CD4-positive, alpha-beta T cell (primary cell): Measurements from ENCODE around the gene MAP4K2. TPM values are rescaled to one million over a fixed set of nuclear protein-coding genes. Genes with fewer than 3 reads are reported as not detected.
A peak's percentile ranks its signal among the peaks of the same experiment; 100 is the strongest.

Experiments used
- ATAC-seq: fragments of 200-7000 bp; cut with Tn5 transposase; one replicate; pipeline ENCODE4 v1.10.0; 2022; ENCODE audit warnings: mild to moderate bottlenecking; ENCODE audit not compliant: poor library complexity
- CTCF ChIA-PET: fragments of 350-600 bp; sonication (Branson Sonifier 250); formaldehyde crosslinking; loops from one replicate; lab custom pipeline; 2021; ENCODE audit warnings: antibody characterized with exemption, inconsistent platforms; lab: Charles Lee
- POLR2A ChIA-PET: fragments of 350-600 bp; sonication (Branson Sonifier 250); formaldehyde crosslinking; loops from one replicate; lab custom pipeline; 2021; ENCODE audit warnings: antibody characterized with exemption, inconsistent platforms; lab: Charles Lee
- DNase-seq, 14 experiments: peaks; one replicate each; pipeline ENCODE4 v3.0.0-alpha.2; 2013 to 2020; ENCODE audit warnings: mixed read lengths in 2 of 14
- H3K27ac ChIP-seq, 2 donors: one replicate each; pipeline versions ENCODE4 v1.5.1 to v1.7.0; 2013; ENCODE audit warnings: low read length in 2 of 2, low read depth in 1 of 2, mild to moderate bottlenecking in 1 of 2
- H3K27me3 ChIP-seq, 2 experiments: 1 replicate in 1 of 2; 2 replicates in 1 of 2; pipeline versions ENCODE4 v1.6.1 to v1.7.0; 2013; ENCODE audit warnings: low read length in 2 of 2, control low read depth in 1 of 2, mild to moderate bottlenecking in 1 of 2, moderate library complexity in 1 of 2; ENCODE audit not compliant: insufficient read depth in 2 of 2, control insufficient read depth in 1 of 2
- H3K36me3 ChIP-seq: one replicate; pipeline ENCODE4 v1.6.1; 2013; ENCODE audit warnings: low read length, control low read depth; ENCODE audit not compliant: insufficient read depth
- H3K4me1 ChIP-seq: one replicate; pipeline ENCODE4 v1.6.1; 2013; ENCODE audit warnings: low read length, control low read depth; ENCODE audit not compliant: insufficient read depth
- H3K4me3 ChIP-seq: one replicate; pipeline ENCODE4 v1.5.1; 2013; ENCODE audit warnings: mild to moderate bottlenecking, low read length, moderate library complexity
- H3K9me3 ChIP-seq, 2 experiments: 1 replicate in 1 of 2; 2 replicates in 1 of 2; pipeline versions ENCODE4 v1.6.1 to v1.7.0; 2013; ENCODE audit warnings: low read length in 2 of 2, mild to moderate bottlenecking in 2 of 2, control low read depth in 1 of 2, moderate library complexity in 1 of 2; ENCODE audit not compliant: control insufficient read depth in 1 of 2, insufficient read depth in 1 of 2
- H3K27ac Mint-ChIP-seq: one replicate; pipeline ENCODE4 v1.8.0; 2020; ENCODE audit warnings: mixed read lengths
- H3K27me3 Mint-ChIP-seq: one replicate; pipeline ENCODE4 v1.8.0; 2021; ENCODE audit warnings: mixed read lengths
- H3K36me3 Mint-ChIP-seq: one replicate; pipeline ENCODE4 v1.8.0; 2021; ENCODE audit warnings: low read depth, mixed read lengths
- H3K4me1 Mint-ChIP-seq: one replicate; pipeline ENCODE4 v1.8.0; 2021; ENCODE audit warnings: low read depth, mixed read lengths
- H3K4me3 Mint-ChIP-seq: one replicate; pipeline ENCODE4 v1.8.0; 2020; ENCODE audit warnings: mild to moderate bottlenecking, mixed read lengths
- H3K9me3 Mint-ChIP-seq: one replicate; pipeline ENCODE4 v1.8.0; 2020; ENCODE audit warnings: mixed read lengths
- intact Hi-C, 2 experiments: fragments of 100-400 bp; cut with DNase I in 1 of 2; cut with micrococcal nuclease in 1 of 2; formaldehyde crosslinking; loops; one replicate each; pipeline versions ENCODE4 v1.15.1 to v1.9.0; 2023 to 2025; cut with DNase I, micrococcal nuclease
- total RNA-seq, 174 experiments: library from RNA in 2 of 174; stranded (reverse) in 2 of 174; gene quantifications; one replicate each; pipeline ENCODE4 v1.2.3 and lab custom pipeline; 2021 to 2026
- TF ChIP-seq, protein P1 (sequence below): fragments of 200-600 bp; IDR thresholded peaks from one replicate; pipeline ENCODE4 v1.8.0; 2022; ENCODE audit warnings: antibody characterized with exemption, mild to moderate bottlenecking

Gene MAP4K2
- total RNA-seq, 2 experiments from 2014 or later, result 71.9 to 74.1 TPM

DNA sequence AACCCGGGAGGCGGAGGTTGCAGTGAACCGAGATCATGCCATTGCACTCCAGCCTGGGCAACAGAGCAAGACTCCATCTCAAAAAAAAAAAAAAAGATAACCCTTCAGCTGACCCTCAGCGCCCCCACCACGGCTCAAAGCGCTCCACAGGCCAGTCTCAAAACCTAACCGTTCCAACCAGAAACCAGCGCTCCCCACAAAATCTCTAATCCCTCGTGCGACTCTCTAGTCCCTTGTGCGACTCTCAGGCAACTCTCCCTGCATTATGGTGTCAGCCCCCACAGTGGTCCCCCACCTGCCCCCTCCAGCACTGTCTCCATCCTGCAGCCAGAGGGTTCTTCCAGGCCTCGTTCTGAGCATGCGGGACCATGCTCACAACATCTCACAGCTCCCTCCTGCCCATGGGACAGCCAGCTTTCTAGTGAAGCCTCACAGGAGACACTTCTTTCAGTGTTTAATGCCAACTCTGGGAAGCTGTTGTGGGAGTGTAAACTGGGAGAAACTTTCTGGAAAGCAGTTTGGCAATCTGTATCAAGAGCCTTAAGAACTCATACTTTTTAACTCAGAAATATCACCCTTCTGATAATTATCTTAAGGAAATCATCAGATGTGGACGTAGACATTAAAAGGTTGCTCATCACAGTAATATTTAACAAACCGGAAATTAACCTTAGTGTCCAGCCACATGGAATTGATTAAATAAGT, 54.9 kb downstream of the MAP4K2 start:
- ChIA-PET CTCF (interaction anchor here (0.8 to 1.2 kb wide), 3 partner anchors 15 to 54 kb away, joined by 3 read pairs; partner anchors contain the start of gene MAP4K2), POLR2A (interaction anchor here (11.6 to 18.7 kb wide), 2 partner anchors 13 to 26 kb away, joined by 596 to 634 read pairs; partner anchors contain the start of genes PYGM and SF1)
- Mint-ChIP-seq H3K4me3 (peak overlapping the region; percentile 79), H3K36me3 (peaks cover 50% of the 10 kb centered on the region), H3K9me3 (no peaks in the 10 kb centered on the region), H3K27me3 (no peaks in the 10 kb centered on the region), H3K4me1 (peaks cover 38% of the 10 kb centered on the region), H3K27ac (peak overlapping the region; percentile 99)
- no peak overlapping the region for H3K27ac ChIP-seq
- DNase-seq, result peak in 1 of 14 experiments; percentile 28
- peaks cover 16% of the 10 kb centered on the region for H3K36me3 ChIP-seq
- H3K4me1 ChIP-seq, result peaks cover 51% of the 10 kb centered on the region
- intact Hi-C loops, result no loop called here
- H3K4me3 ChIP-seq, result no peak overlapping the region
- no peaks in the 10 kb centered on the region for H3K27me3 ChIP-seq
- no peak for ATAC-seq
- TF ChIP-seq, protein P1, sequence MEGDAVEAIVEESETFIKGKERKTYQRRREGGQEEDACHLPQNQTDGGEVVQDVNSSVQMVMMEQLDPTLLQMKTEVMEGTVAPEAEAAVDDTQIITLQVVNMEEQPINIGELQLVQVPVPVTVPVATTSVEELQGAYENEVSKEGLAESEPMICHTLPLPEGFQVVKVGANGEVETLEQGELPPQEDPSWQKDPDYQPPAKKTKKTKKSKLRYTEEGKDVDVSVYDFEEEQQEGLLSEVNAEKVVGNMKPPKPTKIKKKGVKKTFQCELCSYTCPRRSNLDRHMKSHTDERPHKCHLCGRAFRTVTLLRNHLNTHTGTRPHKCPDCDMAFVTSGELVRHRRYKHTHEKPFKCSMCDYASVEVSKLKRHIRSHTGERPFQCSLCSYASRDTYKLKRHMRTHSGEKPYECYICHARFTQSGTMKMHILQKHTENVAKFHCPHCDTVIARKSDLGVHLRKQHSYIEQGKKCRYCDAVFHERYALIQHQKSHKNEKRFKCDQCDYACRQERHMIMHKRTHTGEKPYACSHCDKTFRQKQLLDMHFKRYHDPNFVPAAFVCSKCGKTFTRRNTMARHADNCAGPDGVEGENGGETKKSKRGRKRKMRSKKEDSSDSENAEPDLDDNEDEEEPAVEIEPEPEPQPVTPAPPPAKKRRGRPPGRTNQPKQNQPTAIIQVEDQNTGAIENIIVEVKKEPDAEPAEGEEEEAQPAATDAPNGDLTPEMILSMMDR, result no peak
- no peaks in the 10 kb centered on the region for H3K9me3 ChIP-seq

DNA sequence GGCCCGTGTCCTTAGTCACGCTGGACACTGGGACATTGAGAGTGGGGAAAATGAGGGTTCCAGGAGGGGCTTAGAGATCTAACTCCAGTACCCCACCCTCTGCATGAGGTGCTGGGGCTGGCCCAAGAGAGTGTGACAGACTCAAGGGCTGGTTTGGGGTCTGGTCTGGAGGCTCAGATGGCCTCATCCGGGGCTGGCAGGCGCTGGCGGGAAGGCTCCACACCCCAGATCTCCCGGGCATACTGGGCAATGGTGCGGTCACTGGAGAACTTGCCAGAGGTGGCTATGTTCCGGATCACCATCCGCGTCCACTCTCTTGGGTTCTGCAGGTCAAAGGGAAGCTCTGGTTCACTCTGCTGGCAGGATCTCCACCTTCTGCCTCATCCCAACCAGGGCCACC, 56.5 kb downstream of the MAP4K2 start:
- intact Hi-C loops, result loop anchor here in 1 of 2 experiments (1.0 kb wide), 1 partner anchor 18 kb away; no protein-coding TSS in a partner anchor
- H3K36me3 Mint-ChIP-seq, result peaks cover 41% of the 10 kb centered on the region
- H3K27ac Mint-ChIP-seq, result peak overlapping the region; percentile 99
- DNase-seq (peak in 1 of 14 experiments; percentile 49), ATAC-seq (no peak)
- Histone ChIP-seq H3K27me3 (no peaks in the 10 kb centered on the region), H3K4me1 (peaks cover 61% of the 10 kb centered on the region), H3K36me3 (peaks cover 9% of the 10 kb centered on the region), H3K9me3 (no peaks in the 10 kb centered on the region), H3K4me3 (peak overlapping the region; percentile 88), H3K27ac (peak overlapping the region; percentile 95 to 99)
- H3K9me3 Mint-ChIP-seq, result no peaks in the 10 kb centered on the region
- TF ChIP-seq, protein P1, result no peak
- CTCF ChIA-PET, result no interaction called here
- H3K27me3 Mint-ChIP-seq, result no peaks in the 10 kb centered on the region
- POLR2A ChIA-PET, result interaction anchor here (1.8 to 18.7 kb wide), 5 partner anchors 15 to 678 kb away, joined by 4 to 634 read pairs (median 31); partner anchors contain the start of genes MEN1, PYGM and SF1
- peak overlapping the region; percentile 86 for H3K4me3 Mint-ChIP-seq
- H3K4me1 Mint-ChIP-seq, result peaks cover 31% of the 10 kb centered on the region

DNA sequence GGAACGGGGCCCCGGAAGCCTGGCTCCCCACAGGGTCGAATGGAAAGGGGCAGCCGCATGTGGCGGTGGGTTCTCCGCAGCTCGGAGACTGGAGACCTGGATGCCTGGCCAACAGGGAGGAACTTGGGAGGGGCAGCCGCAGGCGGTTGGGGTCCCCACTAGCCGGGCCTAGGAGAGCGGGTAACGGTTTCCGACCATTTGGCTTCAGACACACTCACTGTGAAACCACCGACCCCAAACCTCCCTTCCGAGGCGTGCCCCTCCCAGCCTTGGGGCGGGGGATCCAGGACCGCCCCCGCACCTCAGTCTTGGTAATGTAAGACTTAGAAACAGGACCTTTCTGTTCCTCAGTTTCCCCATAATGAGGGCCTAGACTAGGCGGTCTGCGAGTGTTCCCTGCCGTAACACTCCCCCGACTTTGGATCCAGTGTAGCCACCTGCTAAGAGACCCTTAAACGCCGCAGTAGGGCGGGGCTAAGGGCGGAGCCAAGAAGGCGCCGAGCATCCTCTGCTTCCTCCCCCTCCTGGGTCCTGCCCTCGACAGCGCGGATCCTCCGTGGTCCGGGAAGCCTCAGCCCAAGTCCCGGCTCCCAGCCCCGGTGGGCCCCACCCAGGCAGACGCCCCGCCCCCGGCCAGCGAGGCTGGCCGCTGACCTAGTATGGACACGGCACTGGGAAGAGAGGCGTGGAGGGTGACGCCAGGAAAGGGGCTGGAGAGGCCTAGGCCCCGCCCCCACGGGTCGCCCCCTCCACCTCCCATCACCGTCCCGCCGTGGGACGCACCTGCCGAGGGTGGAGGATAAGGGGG, 57.3 kb downstream of the MAP4K2 start:
- Mint-ChIP-seq H3K4me3 (peak overlapping the region; percentile 98), H3K9me3 (no peaks in the 10 kb centered on the region), H3K4me1 (peaks cover 33% of the 10 kb centered on the region), H3K27me3 (no peaks in the 10 kb centered on the region), H3K27ac (peak overlapping the region; percentile 99), H3K36me3 (peaks cover 45% of the 10 kb centered on the region)
- Histone ChIP-seq H3K36me3 (peaks cover 15% of the 10 kb centered on the region), H3K27ac (peak overlapping the region; percentile 95 to 99), H3K27me3 (no peaks in the 10 kb centered on the region), H3K9me3 (no peaks in the 10 kb centered on the region), H3K4me3 (peak overlapping the region; percentile 88), H3K4me1 (peaks cover 61% of the 10 kb centered on the region)
- TF ChIP-seq, protein P1, result no peak
- intact Hi-C loops, result loop anchor here in 1 of 2 experiments (1.0 kb wide), 1 partner anchor 19 kb away; no protein-coding TSS in a partner anchor
- peak; percentile 32 for ATAC-seq
- peak; percentile 62 to 90 (median 76) for DNase-seq
- ChIA-PET CTCF (interaction anchor here (3.6 to 3.9 kb wide), 2 partner anchors 16 to 30 kb away, joined by 28 to 45 read pairs; partner anchors contain the start of gene PYGM), POLR2A (interaction anchor here (0.8 to 18.7 kb wide), 35 partner anchors 10 to 1904 kb away, joined by 3 to 634 read pairs (median 10); partner anchors contain the start of genes CAPN1, CD248, CDC42BPG and FAU)
